NB4 (cell line): ENCODE results near the gene SDCBP2.
A peak's percentile ranks its signal among the peaks of the same experiment; 100 is the strongest.

ENCODE experiments used
- DNase-seq: peaks from one replicate; pipeline ENCODE4 v3.0.0; 2010; ENCODE audit warnings: low read depth
- H3K4me3 ChIP-seq: one replicate; pipeline ENCODE4 v1.5.1; 2011; ENCODE audit warnings: mild to moderate bottlenecking, low read depth, low read length, moderate library complexity
- CTCF ChIP-seq: IDR thresholded peaks from one replicate; pipeline ENCODE4 v1.5.1; 2012; ENCODE audit warnings: low read depth, low read length
- MAX ChIP-seq: IDR thresholded peaks from 2 replicates; pipeline ENCODE4 v1.6.1; 2011; ENCODE audit warnings: low read depth, low read length
- MYC ChIP-seq: IDR thresholded peaks from 2 replicates; pipeline ENCODE4 v1.6.1; 2011; ENCODE audit warnings: low read depth, low read length
- POLR2A ChIP-seq: IDR thresholded peaks from 2 replicates; pipeline ENCODE4 v1.6.1; 2011; ENCODE audit warnings: mild to moderate bottlenecking; ENCODE audit not compliant: insufficient read length; ENCODE audit errors: extremely low read depth

The SDCBP2 gene

GRCh38 chr20:1317545-1318255 is 11.2 kb downstream of the SDCBP2 start:
- no peak overlapping the region for H3K4me3 ChIP-seq
- TF ChIP-seq MAX (no peak), POLR2A (no peak), MYC (no peak), CTCF (no peak)
- DNase-seq: no peak

GRCh38 chr20:1315804-1316203 is 13.1 kb downstream of the SDCBP2 start:
- no peak for DNase-seq
- H3K4me3 ChIP-seq: no peak overlapping the region
- TF ChIP-seq MAX (no peak), POLR2A (no peak), MYC (no peak), CTCF (no peak)

GRCh38 chr20:1313236-1313964 is 15.5 kb downstream of the SDCBP2 start:
- no peak overlapping the region for H3K4me3 ChIP-seq
- no peak for TF ChIP-seq POLR2A
- TF ChIP-seq MYC: no peak
- TF ChIP-seq MAX: peak; percentile 37
- peak; percentile 95 for TF ChIP-seq CTCF
- peak; percentile 69 for DNase-seq

- H3K4me3 ChIP-seq: no peak overlapping the region
- no peak for TF ChIP-seq MYC
- no peak for TF ChIP-seq CTCF
- TF ChIP-seq MAX: no peak
- no peak for TF ChIP-seq POLR2A
- no peak for DNase-seq
Measured at GRCh38 chr20:1312904-1313235, 16.1 kb downstream of the SDCBP2 start.

- DNase-seq: no peak
- TF ChIP-seq MYC (no peak), MAX (no peak), POLR2A (no peak), CTCF (no peak)
- H3K4me3 ChIP-seq: no peak overlapping the region
Measured at GRCh38 chr20:1312308-1312707, 16.6 kb downstream of the SDCBP2 start.
